Type B pancreatic cell (in vitro differentiated cells): ENCODE data around the gene ERVMER34-1. TPM values are rescaled to one million over a fixed set of nuclear protein-coding genes. Genes with fewer than 3 reads are reported as not detected.

Source experiments
- DNase-seq: peaks from one replicate; pipeline ENCODE4 v3.0.0; 2021; ENCODE audit warnings: mixed read lengths; ENCODE audit not compliant: unreplicated experiment; ENCODE audit errors: extremely low spot score
- H3K27ac Mint-ChIP-seq: 2 replicates; pipeline ENCODE4 v1.8.0; 2021; ENCODE audit warnings: mild to moderate bottlenecking, mixed read lengths
- H3K27me3 Mint-ChIP-seq: 2 replicates; pipeline ENCODE4 v1.8.0; 2021; ENCODE audit warnings: mixed read lengths
- H3K36me3 Mint-ChIP-seq: 2 replicates; pipeline ENCODE4 v1.8.0; 2021; ENCODE audit warnings: mixed read lengths
- H3K4me1 Mint-ChIP-seq: one replicate; pipeline ENCODE4 v1.8.0; 2021; ENCODE audit warnings: mixed read lengths; ENCODE audit not compliant: unreplicated experiment
- H3K4me3 Mint-ChIP-seq: 2 replicates; pipeline ENCODE4 v1.8.0; 2021; ENCODE audit warnings: mild to moderate bottlenecking, mixed read lengths
- H3K9me3 Mint-ChIP-seq: 2 replicates; pipeline ENCODE4 v1.8.0; 2021; ENCODE audit warnings: mixed read lengths
- CTCF ChIP-seq: fragments of 200-600 bp; sonication (generic); conservative IDR thresholded peaks from 2 replicates; pipeline ENCODE4 v1.5.0; 2021; ENCODE audit warnings: antibody characterized with exemption, mild to moderate bottlenecking
- total RNA-seq: library from RNA; stranded (reverse); gene quantifications from 2 replicates; pipeline ENCODE4 v1.2.1, GENCODE V29; 2021; ENCODE audit warnings: low replicate concordance

The ERVMER34-1 gene
- total RNA-seq, 1 donor from 2014 or later, result 3.9 TPM

DNA sequence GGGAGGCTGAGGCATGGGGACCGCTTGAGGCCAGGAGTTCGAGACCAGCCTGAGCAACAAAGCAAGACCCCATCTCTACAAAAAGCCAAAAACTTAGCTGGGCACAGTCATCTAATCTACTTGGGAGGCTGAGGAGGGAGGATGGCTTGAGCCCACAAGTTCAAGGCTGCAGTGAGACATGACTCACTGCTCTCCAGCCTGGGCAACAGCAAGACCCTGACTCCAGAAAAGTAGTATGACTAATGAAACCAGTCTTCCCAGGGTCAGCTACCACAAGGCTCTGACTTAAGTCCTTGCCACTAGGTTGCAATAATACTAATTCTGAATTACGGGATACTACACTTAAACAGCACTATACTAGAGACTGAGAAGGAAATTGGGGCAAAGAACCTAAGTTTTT is 33.1 kb downstream of the ERVMER34-1 start:
- no peak for TF ChIP-seq CTCF
- Mint-ChIP-seq H3K4me3 (no peak overlapping the region), H3K27ac (no peak overlapping the region), H3K27me3 (no peaks in the 10 kb centered on the region), H3K36me3 (peaks cover 38% of the 10 kb centered on the region), H3K9me3 (no peaks in the 10 kb centered on the region), H3K4me1 (peaks cover 27% of the 10 kb centered on the region)
- DNase-seq, result no peak

DNA sequence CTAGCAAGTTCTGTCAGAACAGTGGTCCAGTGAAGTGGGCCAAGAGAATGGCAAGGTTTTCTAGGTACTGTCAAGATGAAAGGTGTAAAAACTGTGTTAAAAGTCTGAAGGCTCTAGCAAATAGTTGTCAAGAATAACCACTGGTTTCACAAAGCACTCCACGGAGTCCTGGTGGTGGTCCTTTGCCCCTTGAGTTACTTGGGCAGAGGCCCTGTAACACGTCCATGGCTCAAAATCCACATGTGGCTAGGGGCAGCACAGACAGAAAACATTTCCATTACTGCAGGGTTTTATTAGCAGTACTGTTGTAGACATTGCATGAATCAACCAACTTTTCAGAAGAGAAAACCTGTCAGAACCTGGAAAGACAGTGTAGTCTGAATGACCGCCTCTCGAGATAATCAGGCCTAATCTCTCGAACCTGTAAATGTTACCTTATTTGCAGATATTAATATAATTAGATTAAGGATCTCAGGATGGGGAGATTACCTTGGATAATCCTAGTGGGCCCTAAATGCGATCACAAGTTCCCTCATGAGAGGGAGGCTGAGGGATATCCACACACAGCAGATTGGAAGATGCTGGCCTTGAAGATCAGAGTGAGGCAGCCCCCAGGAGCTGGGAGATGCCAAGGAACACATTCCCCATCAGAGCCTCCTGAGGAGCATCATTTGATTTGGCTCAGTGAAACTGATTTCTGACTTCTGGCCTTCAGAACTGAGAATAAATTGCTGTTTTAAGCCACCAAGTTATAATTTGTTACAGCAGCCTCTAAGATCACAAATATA is 34.7 kb downstream of the ERVMER34-1 start:
- no peak for TF ChIP-seq CTCF
- no peaks in the 10 kb centered on the region for H3K27me3 Mint-ChIP-seq
- H3K9me3 Mint-ChIP-seq, result no peaks in the 10 kb centered on the region
- H3K4me3 Mint-ChIP-seq, result no peak overlapping the region
- peaks cover 26% of the 10 kb centered on the region for H3K4me1 Mint-ChIP-seq
- H3K36me3 Mint-ChIP-seq, result peaks cover 38% of the 10 kb centered on the region
- no peak overlapping the region for H3K27ac Mint-ChIP-seq
- no peak for DNase-seq

DNA sequence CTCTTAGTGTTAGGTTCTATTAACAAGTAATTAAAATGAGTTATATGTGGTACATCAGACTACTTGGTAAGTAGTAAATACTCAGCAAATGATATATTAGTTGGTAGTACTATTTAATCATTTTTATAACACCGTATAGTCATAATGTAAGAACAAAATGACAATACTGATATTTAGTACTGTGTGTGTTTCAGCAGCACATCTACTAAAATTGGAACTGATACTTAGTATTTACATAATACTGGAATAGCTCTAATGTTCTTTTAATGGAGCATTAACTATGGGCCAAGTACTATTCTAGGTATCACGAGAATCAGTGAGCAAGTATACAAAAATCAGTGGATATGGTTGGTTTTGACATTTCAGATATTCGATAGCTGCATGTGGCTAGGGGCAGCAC is 35.3 kb downstream of the ERVMER34-1 start:
- no peak overlapping the region for H3K27ac Mint-ChIP-seq

DNA sequence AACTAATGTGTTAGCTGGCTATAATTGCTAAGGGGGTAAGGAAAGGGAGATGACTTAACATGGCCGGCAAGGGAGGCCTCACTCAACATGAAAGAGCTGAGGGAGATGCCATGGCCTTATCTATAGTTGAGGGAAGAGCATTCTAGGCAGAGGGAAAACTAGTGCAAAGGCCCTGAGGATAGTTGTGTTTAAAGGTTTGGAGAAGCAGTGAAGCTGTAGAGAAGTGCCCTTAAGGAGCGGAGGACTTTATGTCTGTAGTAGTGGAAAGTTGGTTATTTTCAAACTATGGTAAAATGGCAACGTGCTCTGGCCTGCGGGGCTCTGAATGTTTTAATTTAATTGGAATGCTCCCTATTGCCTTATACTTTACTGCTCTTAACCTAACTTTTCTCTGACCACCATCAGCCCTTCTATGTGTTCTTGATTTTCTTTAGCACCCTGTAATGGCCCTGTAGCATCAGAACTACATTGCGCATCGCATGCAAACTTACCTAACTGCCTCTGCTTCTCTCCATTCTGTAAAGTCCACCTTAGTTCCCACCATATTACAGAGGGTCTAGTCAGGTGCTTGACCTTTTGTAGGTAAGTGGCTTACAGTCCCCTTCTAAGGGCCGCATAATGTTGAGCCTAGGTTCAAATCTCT is 35.8 kb downstream of the ERVMER34-1 start:
- TF ChIP-seq CTCF, result no peak
- Mint-ChIP-seq H3K4me1 (peaks cover 28% of the 10 kb centered on the region), H3K27ac (peak overlapping the region; percentile 2), H3K4me3 (peak overlapping the region; percentile 96), H3K9me3 (no peaks in the 10 kb centered on the region), H3K36me3 (peaks cover 38% of the 10 kb centered on the region), H3K27me3 (peaks cover under 1% of the 10 kb centered on the region)
- no peak for DNase-seq

More for the DNA sequence above, 35.3 kb downstream of the ERVMER34-1 start:
- H3K27me3 Mint-ChIP-seq, result no peaks in the 10 kb centered on the region
- no peak for TF ChIP-seq CTCF
- no peaks in the 10 kb centered on the region for H3K9me3 Mint-ChIP-seq
- peak overlapping the region; percentile 96 for H3K4me3 Mint-ChIP-seq
- H3K4me1 Mint-ChIP-seq, result peaks cover 28% of the 10 kb centered on the region
- H3K36me3 Mint-ChIP-seq, result peaks cover 38% of the 10 kb centered on the region
- no peak for DNase-seq

GRCh38 chr4:52714597-52715254 is 36.5 kb downstream of the ERVMER34-1 start:
- DNase-seq, result no peak
- H3K27ac Mint-ChIP-seq, result peak overlapping the region; percentile 6
- no peaks in the 10 kb centered on the region for H3K9me3 Mint-ChIP-seq
- H3K4me1 Mint-ChIP-seq, result peaks cover 28% of the 10 kb centered on the region
- no peak for TF ChIP-seq CTCF
- peaks cover 2% of the 10 kb centered on the region for H3K27me3 Mint-ChIP-seq
- peaks cover 38% of the 10 kb centered on the region for H3K36me3 Mint-ChIP-seq
- H3K4me3 Mint-ChIP-seq, result peak overlapping the region; percentile 96
